Activated naive CD4-positive, alpha-beta T cell treated with anti-CD3 and anti-CD28 coated beads, Interleukin-2, amount 50 U/mL, for 24 hours (primary cell): ENCODE data around the gene SYNGR3.

Source experiments
- H3K27ac Mint-ChIP-seq: one replicate; pipeline ENCODE4 v1.8.0; 2021; ENCODE audit warnings: mild to moderate bottlenecking, mixed read lengths
- H3K27me3 Mint-ChIP-seq: one replicate; pipeline ENCODE4 v1.8.0; 2021; ENCODE audit warnings: mixed read lengths
- H3K36me3 Mint-ChIP-seq: one replicate; pipeline ENCODE4 v1.8.0; 2021; ENCODE audit warnings: mixed read lengths
- H3K4me1 Mint-ChIP-seq: one replicate; pipeline ENCODE4 v1.8.0; 2021; ENCODE audit warnings: mixed read lengths
- H3K4me3 Mint-ChIP-seq: one replicate; pipeline ENCODE4 v1.8.0; 2021; ENCODE audit warnings: mild to moderate bottlenecking, mixed read lengths
- H3K9me3 Mint-ChIP-seq: one replicate; pipeline ENCODE4 v1.8.0; 2021; ENCODE audit warnings: mixed read lengths

The SYNGR3 gene

DNA sequence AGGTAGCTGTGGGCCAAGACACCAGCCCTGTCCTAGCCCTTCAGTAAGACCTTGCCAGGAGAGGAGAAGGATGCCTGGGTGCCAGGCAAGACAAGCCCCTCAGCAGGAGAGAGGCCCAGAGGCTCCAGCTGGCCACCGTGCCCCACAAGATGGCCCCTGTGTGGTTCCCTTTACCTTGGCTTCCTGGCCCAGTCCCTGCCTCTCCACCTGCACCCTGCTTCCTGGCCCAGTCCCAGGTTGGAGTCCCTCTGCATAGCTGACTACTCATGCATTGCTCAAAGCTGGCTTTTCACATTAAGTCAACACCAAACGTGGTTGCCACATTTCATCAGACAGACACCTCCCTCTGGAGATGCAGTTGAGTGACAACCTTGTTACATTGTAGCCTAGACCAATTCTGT, 4.0 kb downstream of the SYNGR3 start:
- no peak overlapping the region for H3K4me3 Mint-ChIP-seq
- peaks cover 18% of the 10 kb centered on the region for H3K4me1 Mint-ChIP-seq
- H3K27me3 Mint-ChIP-seq, result peaks cover 6% of the 10 kb centered on the region
- H3K36me3 Mint-ChIP-seq, result peaks cover 4% of the 10 kb centered on the region
- no peaks in the 10 kb centered on the region for H3K9me3 Mint-ChIP-seq
- no peak overlapping the region for H3K27ac Mint-ChIP-seq

GRCh38 chr16:1997494-1998359, 8.0 kb downstream of the SYNGR3 start:
- Mint-ChIP-seq H3K4me1 (peaks cover 4% of the 10 kb centered on the region), H3K36me3 (peaks cover 4% of the 10 kb centered on the region), H3K4me3 (no peak overlapping the region), H3K27me3 (no peaks in the 10 kb centered on the region), H3K9me3 (no peaks in the 10 kb centered on the region), H3K27ac (no peak overlapping the region)

- Mint-ChIP-seq H3K36me3 (peaks cover 4% of the 10 kb centered on the region), H3K27ac (no peak overlapping the region), H3K4me1 (peaks cover 4% of the 10 kb centered on the region), H3K4me3 (no peak overlapping the region), H3K9me3 (no peaks in the 10 kb centered on the region), H3K27me3 (no peaks in the 10 kb centered on the region)
These were observed 8.6 kb downstream of the SYNGR3 start for GRCh38 chr16:1998360-1998835.

DNA sequence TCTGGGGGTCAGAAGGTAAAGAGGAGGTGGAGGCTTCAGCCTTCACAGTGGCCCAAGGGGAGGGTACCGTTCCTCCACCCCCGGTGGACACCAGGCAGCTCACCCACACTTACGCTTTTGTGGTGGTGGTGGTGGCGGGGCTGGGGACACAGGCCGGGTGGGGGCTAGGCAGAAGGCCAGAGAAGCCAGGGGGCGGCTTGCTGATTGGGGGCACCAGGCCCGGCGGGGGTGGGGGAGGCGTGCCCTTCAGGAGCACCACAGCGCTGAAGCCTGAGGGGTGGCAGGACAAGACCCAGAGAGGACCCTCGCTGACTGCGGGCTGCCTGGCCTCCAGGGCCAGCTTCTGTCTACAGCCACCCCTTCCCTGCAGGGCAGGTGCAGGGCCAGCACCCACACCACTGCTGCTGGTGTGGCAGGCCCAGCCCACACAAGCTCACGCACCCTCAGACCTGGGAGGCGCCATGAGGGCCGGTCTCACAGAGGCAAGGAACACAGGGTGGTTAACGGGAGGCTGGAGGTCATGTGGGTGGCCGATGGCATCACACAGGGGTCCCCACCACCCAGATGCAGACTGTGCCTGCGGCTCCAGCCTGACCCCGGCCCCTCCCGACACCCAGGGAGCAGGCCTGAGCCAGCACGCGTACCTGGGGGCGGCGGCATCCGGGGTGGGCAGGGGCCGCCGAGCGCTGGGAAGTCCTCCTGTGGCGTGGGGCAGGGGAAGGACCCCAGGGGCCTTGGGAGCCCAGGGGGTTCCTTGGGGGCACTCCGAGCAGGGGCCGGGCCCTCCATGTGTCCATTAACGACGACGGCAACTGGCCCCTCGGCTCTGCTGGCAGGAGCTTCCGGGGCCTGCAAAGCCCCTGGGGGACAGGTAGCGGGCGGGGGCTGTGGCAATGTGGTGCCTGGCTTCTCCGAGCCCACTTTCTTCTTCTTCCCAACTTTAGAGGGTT, 9.4 kb downstream of the SYNGR3 start:
- Mint-ChIP-seq H3K27me3 (no peaks in the 10 kb centered on the region), H3K4me1 (peaks cover 3% of the 10 kb centered on the region), H3K36me3 (peaks cover 4% of the 10 kb centered on the region), H3K4me3 (no peak overlapping the region), H3K9me3 (no peaks in the 10 kb centered on the region), H3K27ac (no peak overlapping the region)

DNA sequence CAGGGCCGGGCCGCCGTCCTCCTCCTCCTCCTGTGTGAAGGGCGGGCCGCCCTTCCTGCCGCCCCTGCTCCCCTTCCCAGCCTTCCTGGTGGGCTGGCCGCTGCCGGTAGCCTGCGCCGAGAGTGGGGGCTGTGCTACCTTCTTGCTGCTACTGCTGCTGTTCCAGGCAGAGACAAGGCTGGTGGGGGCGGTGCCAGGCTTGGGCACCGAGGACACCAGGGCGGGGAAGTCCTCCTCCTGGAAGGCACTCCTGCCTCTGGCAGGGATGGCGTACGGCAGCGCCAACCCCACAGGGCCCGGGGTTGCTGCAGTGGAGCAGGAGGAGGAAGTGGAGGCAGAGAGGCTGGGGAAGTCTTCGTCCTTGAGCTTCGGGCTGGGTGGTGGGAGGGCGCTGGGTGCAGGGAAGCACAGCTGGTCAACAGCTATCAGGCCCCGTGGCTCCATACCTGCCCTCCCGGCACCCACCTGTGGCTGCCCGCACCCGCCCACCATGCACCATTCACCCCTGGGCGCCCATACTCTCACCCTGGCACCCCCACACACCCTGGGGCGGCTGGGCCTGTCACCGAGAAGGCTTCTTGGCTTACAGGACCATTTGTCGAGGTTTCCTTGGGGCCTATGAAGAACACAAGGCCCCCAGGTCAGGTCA, 10.2 kb downstream of the SYNGR3 start:
- Mint-ChIP-seq H3K27ac (no peak overlapping the region), H3K4me1 (peaks cover 6% of the 10 kb centered on the region), H3K27me3 (no peaks in the 10 kb centered on the region), H3K4me3 (no peak overlapping the region), H3K36me3 (peaks cover 4% of the 10 kb centered on the region), H3K9me3 (no peaks in the 10 kb centered on the region)

DNA sequence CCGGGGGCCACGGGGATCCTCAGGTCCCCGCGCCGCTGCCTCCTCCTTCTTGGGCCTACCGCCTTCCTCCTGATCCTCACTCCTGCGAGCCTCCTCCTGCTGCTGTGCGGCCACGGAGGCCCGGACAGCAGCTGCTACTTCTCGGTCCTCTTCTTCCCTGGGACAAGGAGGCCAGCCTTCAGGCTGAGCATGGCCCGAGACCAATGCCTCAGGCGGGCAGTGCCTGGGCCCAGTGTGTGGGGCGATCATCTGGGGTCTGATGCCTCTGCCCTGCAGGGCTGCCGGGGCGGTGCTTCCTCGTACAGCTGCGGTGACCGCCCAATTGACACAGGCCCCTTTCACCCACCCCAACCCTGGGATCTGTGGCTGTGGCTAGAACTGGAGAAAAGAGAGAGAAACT, 11.3 kb downstream of the SYNGR3 start:
- Mint-ChIP-seq H3K4me1 (peaks cover 9% of the 10 kb centered on the region), H3K9me3 (no peaks in the 10 kb centered on the region), H3K27ac (no peak overlapping the region), H3K36me3 (peaks cover 4% of the 10 kb centered on the region), H3K4me3 (no peak overlapping the region), H3K27me3 (no peaks in the 10 kb centered on the region)

DNA sequence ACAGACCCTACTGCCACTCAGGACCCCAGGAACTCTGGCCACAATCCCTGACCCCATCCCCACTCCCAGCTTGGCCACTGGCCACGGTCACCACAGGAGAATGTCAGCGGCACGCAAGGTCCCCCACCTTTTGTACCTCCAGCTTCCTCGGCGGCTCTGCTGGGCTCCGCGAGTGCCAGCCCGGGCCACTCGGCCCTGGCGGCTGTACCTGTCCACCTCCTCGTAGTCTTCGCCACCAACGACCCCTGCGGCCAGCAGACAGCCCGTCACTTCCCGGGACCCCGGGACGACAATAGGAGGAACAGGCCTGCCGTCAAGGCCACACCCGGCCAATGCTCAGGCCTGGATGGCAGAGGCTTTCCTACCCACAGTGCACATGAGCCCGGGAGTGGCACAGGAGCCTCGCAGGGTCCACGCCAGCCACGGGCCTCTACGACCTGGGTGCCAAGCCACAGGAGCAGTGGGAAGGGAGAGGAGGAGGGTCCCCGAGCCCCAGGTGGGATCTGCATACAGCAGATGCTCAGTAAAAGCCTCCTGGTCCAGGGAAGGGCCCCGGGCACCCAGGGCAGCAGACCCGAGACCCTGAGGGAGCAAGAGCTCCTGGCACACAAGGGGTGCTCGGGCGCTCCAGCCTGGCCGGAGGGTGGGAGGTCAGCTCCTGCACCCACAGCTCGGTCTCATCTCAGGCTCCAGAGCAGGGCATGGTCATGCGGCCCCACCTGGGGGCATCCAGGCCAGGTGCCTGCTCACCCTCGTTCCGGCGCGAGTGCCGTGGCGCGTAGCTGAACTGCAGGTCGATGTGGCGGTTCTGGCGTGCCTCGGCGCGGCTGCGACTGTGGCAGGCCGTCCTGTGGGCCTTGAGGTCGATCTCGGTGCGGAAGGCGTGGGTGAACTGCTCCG, 11.9 kb downstream of the SYNGR3 start:
- Mint-ChIP-seq H3K36me3 (peaks cover 4% of the 10 kb centered on the region), H3K27ac (no peak overlapping the region), H3K27me3 (no peaks in the 10 kb centered on the region), H3K4me1 (peaks cover 13% of the 10 kb centered on the region), H3K9me3 (no peaks in the 10 kb centered on the region), H3K4me3 (no peak overlapping the region)

- H3K27me3 Mint-ChIP-seq, result no peaks in the 10 kb centered on the region
- H3K27ac Mint-ChIP-seq, result no peak overlapping the region
- no peak overlapping the region for H3K4me3 Mint-ChIP-seq
- H3K9me3 Mint-ChIP-seq, result no peaks in the 10 kb centered on the region
- peaks cover 3% of the 10 kb centered on the region for H3K36me3 Mint-ChIP-seq
- peaks cover 22% of the 10 kb centered on the region for H3K4me1 Mint-ChIP-seq
These were observed 12.8 kb downstream of the SYNGR3 start for GRCh38 chr16:2002406-2003230.

DNA sequence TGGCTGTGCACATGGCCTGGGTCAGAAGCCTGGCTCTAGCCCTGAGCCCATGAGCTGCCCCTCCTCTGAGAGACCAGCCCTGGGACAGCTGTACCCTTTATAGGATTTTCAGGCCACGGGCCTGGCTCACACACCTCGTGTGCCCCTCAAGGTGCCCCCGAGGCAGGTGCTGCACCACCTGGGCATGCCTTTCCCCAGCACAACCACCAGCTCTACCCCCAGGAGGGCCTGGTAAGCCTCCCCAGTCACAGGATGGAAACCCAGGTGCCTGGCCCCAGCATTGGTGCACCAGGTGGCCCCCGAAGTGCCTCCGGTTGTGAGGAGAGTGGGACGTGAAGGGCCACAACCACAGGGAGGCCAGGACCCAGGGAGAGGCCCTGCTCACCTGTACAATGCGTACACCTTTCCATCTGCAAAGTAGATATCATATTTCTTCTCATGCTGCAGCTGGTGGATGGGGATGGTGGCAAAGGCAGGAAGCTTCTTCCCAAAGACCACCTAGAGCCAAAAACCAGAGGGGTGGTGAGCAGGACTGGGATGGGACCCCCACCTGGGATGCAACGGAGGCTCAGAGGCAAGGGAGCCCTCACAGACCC, 13.6 kb downstream of the SYNGR3 start:
- no peak overlapping the region for H3K27ac Mint-ChIP-seq
- no peak overlapping the region for H3K4me3 Mint-ChIP-seq
- no peaks in the 10 kb centered on the region for H3K27me3 Mint-ChIP-seq
- H3K4me1 Mint-ChIP-seq, result peaks cover 29% of the 10 kb centered on the region
- no peaks in the 10 kb centered on the region for H3K9me3 Mint-ChIP-seq
- peaks cover 3% of the 10 kb centered on the region for H3K36me3 Mint-ChIP-seq

DNA sequence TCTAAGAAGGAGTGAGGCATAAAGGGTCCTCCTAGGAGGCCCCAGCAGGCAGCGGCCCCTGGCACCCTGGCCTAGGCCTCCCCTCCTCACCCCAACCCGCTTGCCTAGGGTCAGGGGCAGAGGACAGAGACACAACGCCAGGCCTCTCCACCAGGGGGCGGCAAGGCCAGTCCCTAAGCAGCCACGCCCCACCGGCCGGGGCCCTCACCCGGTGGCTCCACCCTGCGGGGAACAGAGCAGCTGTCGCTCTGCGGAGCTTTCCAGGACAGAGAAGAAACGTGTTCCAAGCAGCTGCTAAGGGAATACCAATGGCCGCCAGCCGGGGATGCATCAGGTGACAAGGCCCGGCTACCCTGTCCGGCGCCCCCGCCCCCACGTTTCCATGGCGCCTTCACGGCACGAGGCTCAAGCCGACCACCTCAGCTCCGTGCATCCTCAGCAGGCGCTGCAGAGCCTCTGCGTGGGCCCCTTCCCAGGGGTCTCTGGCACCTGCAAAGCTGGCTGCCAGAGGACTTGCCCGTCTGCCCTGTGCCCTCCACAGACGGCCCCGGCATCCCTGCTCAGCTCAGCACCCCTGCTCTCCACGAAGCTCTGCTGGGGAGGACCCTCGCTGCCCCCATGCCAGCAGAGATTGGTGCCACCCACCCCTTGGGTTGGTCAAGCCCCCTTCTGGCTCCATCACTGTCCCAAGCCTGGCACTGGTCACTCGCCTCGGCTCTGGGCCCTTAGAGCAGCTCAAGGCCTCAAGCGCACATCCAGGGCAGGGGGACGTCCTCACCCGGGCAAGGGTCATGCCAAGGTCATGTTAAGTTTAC, 14.3 kb downstream of the SYNGR3 start:
- Mint-ChIP-seq H3K4me1 (peaks cover 35% of the 10 kb centered on the region), H3K36me3 (peaks cover 2% of the 10 kb centered on the region), H3K27ac (no peak overlapping the region), H3K27me3 (no peaks in the 10 kb centered on the region), H3K9me3 (no peaks in the 10 kb centered on the region), H3K4me3 (no peak overlapping the region)

DNA sequence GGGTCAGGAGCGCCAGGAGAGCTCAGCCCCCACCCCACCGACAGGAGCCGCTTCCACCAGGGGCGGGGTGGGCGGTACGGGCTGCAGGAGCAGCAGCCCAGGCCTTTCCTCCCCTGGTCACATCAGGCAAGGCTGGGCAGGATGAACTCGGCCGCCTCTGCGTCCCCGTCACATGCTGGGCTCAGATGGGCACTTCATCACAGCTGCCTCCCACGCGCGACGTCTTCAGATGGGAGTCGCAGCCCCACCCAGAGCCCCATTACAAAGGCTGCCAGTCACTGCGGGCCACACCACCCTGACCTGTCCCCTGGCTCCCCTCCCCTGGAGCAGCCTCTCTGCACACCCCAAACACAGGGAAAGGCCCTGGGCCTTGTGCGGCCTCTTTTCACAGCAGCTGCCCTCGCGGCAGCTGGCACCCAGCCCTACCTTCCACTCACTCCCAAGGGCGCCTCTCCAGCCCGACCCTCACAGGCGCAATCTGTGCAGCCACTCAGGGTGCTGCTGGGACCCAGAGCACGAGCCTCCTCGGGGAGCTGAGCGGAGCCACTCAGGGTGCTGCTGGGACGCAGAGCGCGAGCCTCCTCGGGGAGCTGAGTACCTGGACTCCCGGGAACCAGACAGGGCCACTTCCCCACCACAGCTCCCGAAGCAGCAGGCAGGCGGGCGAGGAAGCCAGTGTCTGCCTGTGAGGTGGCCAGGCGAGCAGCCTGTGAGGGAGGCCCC, 15.2 kb downstream of the SYNGR3 start:
- Mint-ChIP-seq H3K4me1 (peaks cover 35% of the 10 kb centered on the region), H3K36me3 (peaks cover 2% of the 10 kb centered on the region), H3K27me3 (no peaks in the 10 kb centered on the region), H3K27ac (no peak overlapping the region), H3K9me3 (no peaks in the 10 kb centered on the region), H3K4me3 (no peak overlapping the region)

- no peaks in the 10 kb centered on the region for H3K27me3 Mint-ChIP-seq
- H3K9me3 Mint-ChIP-seq, result no peaks in the 10 kb centered on the region
- peak overlapping the region; percentile 26 for H3K4me3 Mint-ChIP-seq
- peaks cover 2% of the 10 kb centered on the region for H3K36me3 Mint-ChIP-seq
- peaks cover 40% of the 10 kb centered on the region for H3K4me1 Mint-ChIP-seq
- H3K27ac Mint-ChIP-seq, result no peak overlapping the region
These were observed 15.9 kb downstream of the SYNGR3 start for GRCh38 chr16:2005646-2006045.
